Naive thymus-derived CD4-positive, alpha-beta T cell (primary cell): ENCODE measurements around the gene SUGCT. TPM values are rescaled to one million over a fixed set of nuclear protein-coding genes. Genes with fewer than 3 reads are reported as not detected.
A peak's percentile ranks its signal among the peaks of the same experiment; 100 is the strongest.

Experiments
- ATAC-seq: fragments of 150-1000 bp; cut with Tn5 transposase; 2 replicates; pipeline ENCODE4 v1.10.0; 2021; ENCODE audit warnings: mild to moderate bottlenecking, moderate library complexity
- CTCF ChIA-PET: fragments of 350-600 bp; sonication (Branson Sonifier 250); formaldehyde crosslinking; loops from one replicate; lab custom pipeline; 2021; ENCODE audit warnings: antibody characterized with exemption; lab: Charles Lee
- POLR2A ChIA-PET: fragments of 350-600 bp; sonication (Branson Sonifier 250); formaldehyde crosslinking; loops from one replicate; lab custom pipeline; 2021; ENCODE audit warnings: antibody characterized with exemption, inconsistent platforms; lab: Charles Lee
- DNase-seq, 9 donors: peaks; one replicate each; pipeline versions ENCODE4 v3.0.0 to v3.0.0-alpha.2; 2020 to 2022; ENCODE audit warnings: mixed read lengths in 1 of 9
- H3K27ac ChIP-seq: one replicate; pipeline ENCODE4 v1.7.0; 2013; ENCODE audit warnings: mild to moderate bottlenecking, low read depth, low read length, moderate library complexity
- H3K27me3 ChIP-seq, 2 donors: one replicate each; pipeline ENCODE4 v1.7.0; 2013; ENCODE audit warnings: low read length in 2 of 2, mild to moderate bottlenecking in 2 of 2, moderate library complexity in 2 of 2; ENCODE audit not compliant: control insufficient read depth in 2 of 2, insufficient read depth in 2 of 2
- H3K36me3 ChIP-seq, 3 experiments: 1 replicate in 2 of 3; 2 replicates in 1 of 3; pipeline ENCODE4 v1.7.0; 2013; ENCODE audit warnings: low read length in 3 of 3, mild to moderate bottlenecking in 3 of 3, moderate library complexity in 1 of 3; ENCODE audit not compliant: insufficient read depth in 3 of 3, control insufficient read depth in 2 of 3
- H3K4me1 ChIP-seq, 2 donors: one replicate each; pipeline ENCODE4 v1.7.0; 2013; ENCODE audit warnings: low read length in 2 of 2, mild to moderate bottlenecking in 2 of 2, moderate library complexity in 1 of 2; ENCODE audit not compliant: control insufficient read depth in 2 of 2, insufficient read depth in 2 of 2
- H3K4me3 ChIP-seq: 2 replicates; pipeline ENCODE4 v1.7.0; 2013; ENCODE audit warnings: mild to moderate bottlenecking, low read length
- H3K9me3 ChIP-seq, 3 experiments: 1 replicate in 2 of 3; 2 replicates in 1 of 3; pipeline ENCODE4 v1.7.0; 2013; ENCODE audit warnings: low read length in 3 of 3; ENCODE audit not compliant: control insufficient read depth in 2 of 3
- H3K27ac Mint-ChIP-seq, 9 donors: one replicate each; pipeline ENCODE4 v1.8.0; 2020 to 2022; ENCODE audit warnings: mixed read lengths in 9 of 9, mild to moderate bottlenecking in 8 of 9, moderate library complexity in 5 of 9, inconsistent platforms in 2 of 9
- H3K27me3 Mint-ChIP-seq, 5 donors: one replicate each; pipeline ENCODE4 v1.8.0; 2021 to 2022; ENCODE audit warnings: mixed read lengths in 5 of 5, mild to moderate bottlenecking in 1 of 5
- H3K36me3 Mint-ChIP-seq, 5 donors: one replicate each; pipeline ENCODE4 v1.8.0; 2020 to 2022; ENCODE audit warnings: mixed read lengths in 5 of 5, mild to moderate bottlenecking in 3 of 5, inconsistent platforms in 1 of 5
- H3K4me1 Mint-ChIP-seq, 7 donors: one replicate each; pipeline ENCODE4 v1.8.0; 2020 to 2022; ENCODE audit warnings: mixed read lengths in 7 of 7, mild to moderate bottlenecking in 3 of 7, inconsistent platforms in 1 of 7
- H3K4me3 Mint-ChIP-seq, 10 donors: one replicate each; pipeline ENCODE4 v1.8.0; 2020 to 2022; ENCODE audit warnings: mild to moderate bottlenecking in 10 of 10, mixed read lengths in 10 of 10, moderate library complexity in 6 of 10, inconsistent platforms in 2 of 10
- H3K9me3 Mint-ChIP-seq, 11 donors: one replicate each; pipeline ENCODE4 v1.8.0; 2020 to 2022; ENCODE audit warnings: mixed read lengths in 11 of 11, mild to moderate bottlenecking in 4 of 11, inconsistent platforms in 1 of 11, moderate library complexity in 1 of 11
- intact Hi-C, 2 donors: fragments of 100-400 bp; cut with micrococcal nuclease; formaldehyde crosslinking; loops; one replicate each; pipeline ENCODE4 v1.15.1; 2023
- polyA plus RNA-seq, 2 donors: library from polyadenylated mRNA; unstranded; fragments of 300-500 nt; fragmentation: Illumina TruSeq; gene quantifications; one replicate each; pipeline ENCODE4 v1.2.3, GENCODE V29; 2021
- total RNA-seq, 6 experiments: library from RNA in 5 of 6; stranded (reverse) in 5 of 6; gene quantifications; 1 replicate in 5 of 6; 2 replicates in 1 of 6; pipeline ENCODE4 v1.2.3 and lab custom pipeline; 2021 to 2026

SUGCT gene
- total and polyA plus RNA-seq, 7 experiments from 2014 or later = 0.95 to 2.7 (median 2.2) TPM; not detected in 1

DNA sequence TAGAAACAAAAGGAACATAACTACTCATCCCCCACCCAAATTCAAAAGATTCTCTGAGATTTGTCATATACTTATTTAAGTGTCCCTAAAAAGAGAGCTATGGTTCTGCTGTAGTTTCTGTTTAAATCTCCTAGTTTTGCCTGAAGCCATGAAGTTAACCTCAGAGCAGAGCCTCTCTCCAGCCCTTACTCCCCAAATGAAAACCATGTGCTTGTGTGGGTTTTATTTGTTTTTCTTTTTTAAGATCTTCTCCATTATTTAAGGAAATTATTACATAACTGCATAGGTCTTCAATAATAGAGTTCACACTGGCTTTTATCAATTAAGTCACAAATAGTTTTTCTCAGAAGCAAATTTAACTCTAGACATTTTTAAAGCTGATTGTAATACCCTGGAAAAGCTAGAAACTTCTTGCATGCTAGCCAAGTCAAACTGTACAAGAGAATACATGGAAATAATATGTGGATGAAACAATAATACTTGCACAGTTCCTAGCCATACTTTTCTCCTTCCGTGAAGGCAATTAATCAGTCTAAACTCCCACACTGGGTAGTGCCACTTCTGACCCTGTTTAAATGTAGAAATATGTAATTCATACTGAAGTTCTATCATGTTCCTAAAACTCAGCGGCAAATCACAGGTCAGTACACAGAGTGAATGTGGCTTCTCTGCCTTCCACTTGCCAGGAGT, 579.7 kb downstream of the SUGCT start:
- peaks cover 0 to 1% (median 0%) of the 10 kb centered on the region in 11 donors for H3K9me3 Mint-ChIP-seq
- H3K36me3 Mint-ChIP-seq = no peaks in the 10 kb centered on the region
- H3K4me1 Mint-ChIP-seq = peaks cover 0 to 4% (median 0%) of the 10 kb centered on the region in 7 donors
- ATAC-seq (no peak), DNase-seq (no peak)
- H3K4me1 ChIP-seq = no peaks in the 10 kb centered on the region
- H3K9me3 ChIP-seq = no peaks in the 10 kb centered on the region
- no peak overlapping the region for H3K27ac Mint-ChIP-seq
- H3K27me3 Mint-ChIP-seq = peaks cover 0 to 8% (median 3%) of the 10 kb centered on the region in 5 donors
- no peak overlapping the region for H3K4me3 ChIP-seq
- H3K4me3 Mint-ChIP-seq = no peak overlapping the region
- intact Hi-C loops = no loop called here
- H3K36me3 ChIP-seq = no peaks in the 10 kb centered on the region
- POLR2A ChIA-PET = no interaction called here
- H3K27me3 ChIP-seq = no peaks in the 10 kb centered on the region
- no peak overlapping the region for H3K27ac ChIP-seq
- CTCF ChIA-PET = no interaction called here

DNA sequence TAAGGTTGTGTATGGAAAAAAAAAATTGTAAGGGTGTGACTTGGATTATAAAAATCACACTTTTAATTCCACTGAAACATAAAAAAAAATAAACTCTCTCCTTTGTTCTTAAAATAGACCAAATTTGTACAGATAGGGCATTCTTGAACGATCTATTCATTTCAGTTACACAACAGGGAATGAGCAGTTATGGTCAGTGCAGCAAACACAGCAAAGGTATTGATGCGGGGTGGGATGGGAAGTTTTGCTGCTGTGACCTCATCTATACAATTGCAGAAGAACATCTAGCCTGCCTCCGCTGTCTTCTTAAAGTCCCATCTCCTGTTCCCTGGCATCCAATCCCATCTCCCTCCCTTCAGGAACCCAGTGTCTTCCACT, 580.2 kb downstream of the SUGCT start:
- Histone ChIP-seq H3K4me3 (no peak overlapping the region), H3K27ac (no peak overlapping the region), H3K9me3 (no peaks in the 10 kb centered on the region), H3K4me1 (no peaks in the 10 kb centered on the region), H3K27me3 (no peaks in the 10 kb centered on the region), H3K36me3 (no peaks in the 10 kb centered on the region)
- Mint-ChIP-seq H3K9me3 (peaks cover 0 to 1% (median 0%) of the 10 kb centered on the region in 11 donors), H3K27me3 (peaks cover 0 to 8% (median 3%) of the 10 kb centered on the region in 5 donors), H3K36me3 (no peaks in the 10 kb centered on the region), H3K4me3 (no peak overlapping the region), H3K4me1 (peaks cover 0 to 4% (median 0%) of the 10 kb centered on the region in 7 donors), H3K27ac (no peak overlapping the region)
- ATAC-seq (no peak), DNase-seq (no peak)
- intact Hi-C loops = no loop called here
- ChIA-PET POLR2A (no interaction called here), CTCF (no interaction called here)

DNA sequence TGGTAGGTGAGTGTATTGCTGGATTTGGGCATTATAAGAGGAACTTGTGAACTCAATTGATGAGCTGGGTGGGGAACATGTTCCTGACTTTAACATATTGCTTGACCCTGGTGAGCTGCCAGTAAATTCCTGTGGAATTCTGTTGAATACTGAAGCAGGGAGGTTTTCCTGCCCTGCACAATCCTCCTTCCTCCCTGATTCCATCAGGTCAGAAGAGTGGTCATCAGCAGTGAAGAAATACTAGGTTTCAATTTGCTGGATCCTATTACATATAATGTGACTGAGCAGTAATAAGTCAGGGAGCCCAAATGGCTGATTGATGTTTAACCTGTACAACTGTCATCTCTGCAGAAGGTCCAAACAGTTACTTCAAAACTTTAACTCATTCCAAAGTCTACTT, 581.2 kb downstream of the SUGCT start:
- ChIA-PET POLR2A (no interaction called here), CTCF (no interaction called here)
- no peaks in the 10 kb centered on the region for H3K4me1 ChIP-seq
- H3K27ac ChIP-seq = no peak overlapping the region
- no peaks in the 10 kb centered on the region for H3K9me3 ChIP-seq
- H3K27ac Mint-ChIP-seq = no peak overlapping the region
- H3K4me3 Mint-ChIP-seq = no peak overlapping the region
- peaks cover 0 to 1% (median 0%) of the 10 kb centered on the region in 11 donors for H3K9me3 Mint-ChIP-seq
- H3K36me3 ChIP-seq = no peaks in the 10 kb centered on the region
- no peak overlapping the region for H3K4me3 ChIP-seq
- peaks cover 0 to 8% (median 3%) of the 10 kb centered on the region in 5 donors for H3K27me3 Mint-ChIP-seq
- no peak for ATAC-seq
- intact Hi-C loops = no loop called here
- no peak for DNase-seq
- H3K4me1 Mint-ChIP-seq = peaks cover 0 to 4% (median 0%) of the 10 kb centered on the region in 7 donors
- no peaks in the 10 kb centered on the region for H3K36me3 Mint-ChIP-seq
- H3K27me3 ChIP-seq = no peaks in the 10 kb centered on the region

DNA sequence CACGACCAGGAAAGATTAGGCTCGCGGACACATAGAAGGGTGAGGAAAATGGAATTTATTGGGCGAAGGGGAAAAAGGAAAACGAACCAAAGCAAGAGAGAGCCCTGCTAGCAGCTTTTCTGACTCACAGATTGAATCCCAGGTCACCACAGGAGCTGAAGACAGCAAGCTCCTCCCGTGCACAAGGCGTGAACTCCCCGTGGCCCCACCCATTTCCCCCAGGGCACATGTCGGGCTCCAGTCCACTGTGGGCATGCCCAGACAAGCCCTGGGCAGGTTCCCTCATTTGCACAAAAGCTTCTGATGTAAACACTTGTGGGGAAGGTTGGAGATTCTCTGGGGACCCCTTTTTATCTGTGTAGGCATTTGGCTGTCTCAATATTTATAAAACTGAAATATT, 582.4 kb downstream of the SUGCT start:
- intact Hi-C loops = no loop called here
- POLR2A ChIA-PET = no interaction called here
- H3K9me3 ChIP-seq = no peaks in the 10 kb centered on the region

DNA sequence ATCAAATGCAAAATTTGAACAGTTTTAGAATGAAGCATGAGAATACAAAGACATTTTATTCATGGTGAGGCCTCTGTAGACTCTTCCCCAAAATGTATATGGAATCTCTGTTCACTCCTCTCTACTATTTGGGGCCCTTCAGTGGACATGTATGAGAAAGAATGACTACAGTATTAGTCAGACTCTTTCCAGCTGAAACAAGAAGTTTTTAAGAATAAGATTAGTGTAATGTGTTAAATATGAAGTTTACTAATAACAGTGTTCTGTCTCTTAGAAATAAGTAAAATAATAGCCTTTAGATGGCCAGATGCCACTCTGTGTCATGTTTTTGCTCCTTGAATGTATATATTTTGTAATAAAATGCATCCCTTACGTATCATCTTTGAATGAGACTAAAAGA, 585.6 kb downstream of the SUGCT start:
- H3K4me3 Mint-ChIP-seq = no peak overlapping the region
- ATAC-seq (no peak), DNase-seq (no peak)
- Histone ChIP-seq H3K36me3 (no peaks in the 10 kb centered on the region), H3K4me1 (no peaks in the 10 kb centered on the region), H3K4me3 (no peak overlapping the region), H3K27ac (no peak overlapping the region), H3K9me3 (no peaks in the 10 kb centered on the region), H3K27me3 (no peaks in the 10 kb centered on the region)
- H3K27ac Mint-ChIP-seq = no peak overlapping the region
- H3K4me1 Mint-ChIP-seq = peaks cover 0 to 4% (median 0%) of the 10 kb centered on the region in 7 donors
- CTCF ChIA-PET = no interaction called here
- intact Hi-C loops = no loop called here
- peaks cover 0 to 6% (median under 1%) of the 10 kb centered on the region in 5 donors for H3K27me3 Mint-ChIP-seq
- no peaks in the 10 kb centered on the region for H3K9me3 Mint-ChIP-seq
- POLR2A ChIA-PET = no interaction called here
- no peaks in the 10 kb centered on the region for H3K36me3 Mint-ChIP-seq

More for the DNA sequence above, 582.4 kb downstream of the SUGCT start:
- Histone ChIP-seq H3K36me3 (no peaks in the 10 kb centered on the region), H3K27me3 (no peaks in the 10 kb centered on the region), H3K4me3 (no peak overlapping the region), H3K27ac (no peak overlapping the region), H3K4me1 (no peaks in the 10 kb centered on the region)
- Mint-ChIP-seq H3K9me3 (no peaks in the 10 kb centered on the region), H3K27ac (no peak overlapping the region), H3K36me3 (no peaks in the 10 kb centered on the region), H3K4me1 (peaks cover 0 to 4% (median 0%) of the 10 kb centered on the region in 7 donors), H3K27me3 (peaks cover 0 to 8% (median 3%) of the 10 kb centered on the region in 5 donors), H3K4me3 (no peak overlapping the region)
- DNase-seq (peak in 1 of 9 donors; percentile 25), ATAC-seq (no peak)
- CTCF ChIA-PET = no interaction called here

DNA sequence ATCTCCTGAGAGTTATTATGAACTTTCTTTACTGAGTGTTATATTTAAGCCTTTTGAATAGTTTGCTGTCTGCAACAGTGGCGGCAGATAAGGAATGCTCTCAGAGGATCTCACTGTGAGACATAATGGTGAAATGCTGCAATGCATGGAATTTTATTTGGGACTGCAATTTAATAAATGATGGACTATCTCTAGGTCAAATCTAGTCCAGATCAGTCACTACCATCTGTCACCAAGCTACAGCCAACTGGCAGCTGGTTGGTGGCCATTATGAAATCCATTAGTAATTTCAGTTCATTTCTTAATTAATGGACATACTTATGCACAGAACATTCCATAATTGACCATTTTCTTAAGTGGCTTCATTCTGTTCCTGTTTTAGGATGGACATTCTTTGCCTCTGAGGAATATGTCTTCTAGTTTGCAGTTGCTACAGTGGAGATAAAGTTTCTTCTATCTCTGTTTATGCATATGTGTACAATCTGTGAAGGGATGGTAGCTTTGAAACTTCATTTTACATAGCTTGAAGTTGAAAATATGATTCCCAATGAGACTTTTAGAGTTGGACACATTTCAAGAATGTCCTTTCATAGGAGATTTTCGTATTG, 586.6 kb downstream of the SUGCT start:
- ChIA-PET POLR2A (no interaction called here), CTCF (interaction anchor here (0.7 kb wide), 1 partner anchor 28 kb away, joined by 4 read pairs; no protein-coding TSS in a partner anchor)
- Histone ChIP-seq H3K4me1 (no peaks in the 10 kb centered on the region), H3K27ac (no peak overlapping the region), H3K4me3 (no peak overlapping the region), H3K9me3 (no peaks in the 10 kb centered on the region), H3K36me3 (no peaks in the 10 kb centered on the region), H3K27me3 (no peaks in the 10 kb centered on the region)
- no peak overlapping the region for H3K27ac Mint-ChIP-seq
- intact Hi-C loops = no loop called here
- H3K4me3 Mint-ChIP-seq = no peak overlapping the region
- H3K9me3 Mint-ChIP-seq = no peaks in the 10 kb centered on the region
- H3K27me3 Mint-ChIP-seq = no peaks in the 10 kb centered on the region
- H3K36me3 Mint-ChIP-seq = no peaks in the 10 kb centered on the region
- H3K4me1 Mint-ChIP-seq = peaks cover 0 to 4% (median 0%) of the 10 kb centered on the region in 7 donors
- no peak for DNase-seq
- ATAC-seq = no peak

DNA sequence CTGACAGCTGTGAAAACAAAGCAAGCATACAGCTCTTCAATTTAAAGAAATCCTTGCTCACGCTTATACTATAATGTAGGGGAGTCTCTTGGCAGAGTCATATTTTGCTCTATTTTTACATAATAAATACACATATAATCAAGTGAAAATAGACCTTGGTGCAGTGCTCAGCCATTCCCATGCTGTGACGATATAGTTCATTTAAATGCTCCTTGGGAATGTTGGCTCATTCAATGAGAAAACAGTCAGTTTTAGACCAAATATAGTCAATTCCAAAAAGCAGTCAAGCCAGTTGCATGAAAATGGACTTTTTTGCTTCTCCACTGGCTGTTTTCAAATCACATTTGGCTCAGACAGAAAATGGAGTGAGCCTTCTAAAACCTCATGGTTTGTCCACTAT, 587.4 kb downstream of the SUGCT start:
- ChIA-PET CTCF (no interaction called here), POLR2A (no interaction called here)
- Mint-ChIP-seq H3K4me1 (peaks cover 0 to under 1% (median 0%) of the 10 kb centered on the region in 7 donors), H3K27me3 (peaks cover 0 to 3% (median 0%) of the 10 kb centered on the region in 5 donors), H3K36me3 (no peaks in the 10 kb centered on the region), H3K9me3 (no peaks in the 10 kb centered on the region), H3K27ac (no peak overlapping the region), H3K4me3 (no peak overlapping the region)
- Histone ChIP-seq H3K9me3 (no peaks in the 10 kb centered on the region), H3K4me3 (no peak overlapping the region), H3K36me3 (no peaks in the 10 kb centered on the region), H3K4me1 (no peaks in the 10 kb centered on the region), H3K27ac (no peak overlapping the region), H3K27me3 (no peaks in the 10 kb centered on the region)
- DNase-seq (no peak), ATAC-seq (no peak)
- intact Hi-C loops = no loop called here
